ENCODE results near the gene EIF4A3. TPM values are rescaled to one million over a fixed set of nuclear protein-coding genes. Genes with fewer than 3 reads are reported as not detected.

The EIF4A3 gene
- total and polyA plus RNA-seq, 9 of the 15 experiments (the other 6 are each of a cell fraction or from before 2014, with no cell fraction given): 62.7 to 171 (median 127) TPM

DNA sequence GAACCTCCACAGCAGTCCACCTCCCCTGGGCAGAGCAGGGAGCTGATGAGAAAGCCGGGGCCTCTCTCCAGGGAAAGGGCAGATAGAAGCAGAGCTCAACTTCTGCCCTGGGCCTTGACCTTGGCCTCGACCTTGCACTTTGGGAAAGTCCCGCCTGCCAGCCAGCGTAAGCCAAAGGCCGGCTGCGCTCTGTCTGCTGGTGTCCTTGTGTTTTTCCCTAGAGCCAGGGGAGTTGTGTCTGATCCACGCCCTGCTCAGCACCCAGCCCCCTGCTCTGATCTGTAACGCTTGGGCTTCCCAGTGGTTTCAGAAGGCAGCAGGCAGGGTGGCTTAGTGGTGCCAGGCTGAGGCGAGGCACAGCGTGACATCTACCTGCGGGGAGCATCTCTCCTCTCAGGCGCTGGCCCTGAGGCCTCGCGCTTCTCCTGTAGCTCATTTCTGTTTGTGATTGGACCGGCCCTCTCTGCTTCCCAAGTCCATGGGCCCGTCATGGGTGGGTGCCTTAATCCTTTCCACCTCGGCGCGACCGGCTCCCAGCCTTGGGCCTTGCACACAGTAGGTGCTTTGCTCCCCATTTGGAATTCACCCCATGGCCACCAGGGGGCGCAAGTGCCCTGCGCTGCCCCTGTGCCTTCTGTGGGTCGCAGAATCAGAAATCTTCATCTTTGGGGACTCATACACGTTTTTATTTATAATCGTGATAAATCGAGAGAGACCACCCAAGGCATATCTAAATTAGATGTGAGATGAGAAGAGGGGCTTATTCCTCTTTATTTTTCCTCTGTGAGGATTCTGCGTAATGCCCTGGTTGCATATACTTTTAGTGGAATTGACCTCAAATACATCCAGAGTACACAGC is 49.0 kb upstream of the EIF4A3 start (continued):
- TF ChIP-seq PRDM10 (IDR thresholded peaks at IDR 0.05; ENCODE audit: partially characterized antibody) (no peak), HOXB6 (CRISPR knock-in tag; IDR thresholded peaks at IDR 0.05; ENCODE audit: borderline replicate concordance) (no peak), ARNT (IDR thresholded peaks at IDR 0.05) (no peak), TRIM24 (IDR thresholded peaks at IDR 0.05) (0 out of 4 replicates have a peak, but pooled peaks of 1 of the 2 experiments have one; percentile 23), DNMT1 (IDR thresholded peaks at IDR 0.05) (no peak), ZNF431 (CRISPR knock-in tag; IDR thresholded peaks at IDR 0.05) (no peak), ZNF133 (CRISPR knock-in tag; IDR thresholded peaks at IDR 0.05) (no peak), RFX7 (CRISPR knock-in tag; IDR thresholded peaks at IDR 0.05) (no peak), SMARCA5 (IDR thresholded peaks at IDR 0.05) (no peak), SRSF3 (IDR thresholded peaks at IDR 0.05; ENCODE audit: insufficient read depth, low read length) (no peak), U2AF1 (optimal IDR thresholded peaks at IDR 0.05; ENCODE audit: low read depth, low read length) (no peak), PURB (CRISPR knock-in tag; IDR thresholded peaks at IDR 0.05; ENCODE audit: low read depth) (no peak), PRMT5 (CRISPR knock-in tag; IDR thresholded peaks at IDR 0.05) (no peak), HMGN3 (IDR thresholded peaks at IDR 0.05; ENCODE audit: borderline replicate concordance, extremely low read depth, insufficient read length, low read depth, low read length) (no peak), TGIF2 (CRISPR knock-in tag; IDR thresholded peaks at IDR 0.05) (no peak), EP400 (IDR thresholded peaks at IDR 0.05) (no peak), ELF4 (CRISPR knock-in tag; IDR thresholded peaks at IDR 0.05) (no peak), ZSCAN29 (IDR thresholded peaks at IDR 0.05) (no peak), RNF2 (IDR thresholded peaks at IDR 0.05) (no peak)
- TF ChIP-seq, protein P1, sequence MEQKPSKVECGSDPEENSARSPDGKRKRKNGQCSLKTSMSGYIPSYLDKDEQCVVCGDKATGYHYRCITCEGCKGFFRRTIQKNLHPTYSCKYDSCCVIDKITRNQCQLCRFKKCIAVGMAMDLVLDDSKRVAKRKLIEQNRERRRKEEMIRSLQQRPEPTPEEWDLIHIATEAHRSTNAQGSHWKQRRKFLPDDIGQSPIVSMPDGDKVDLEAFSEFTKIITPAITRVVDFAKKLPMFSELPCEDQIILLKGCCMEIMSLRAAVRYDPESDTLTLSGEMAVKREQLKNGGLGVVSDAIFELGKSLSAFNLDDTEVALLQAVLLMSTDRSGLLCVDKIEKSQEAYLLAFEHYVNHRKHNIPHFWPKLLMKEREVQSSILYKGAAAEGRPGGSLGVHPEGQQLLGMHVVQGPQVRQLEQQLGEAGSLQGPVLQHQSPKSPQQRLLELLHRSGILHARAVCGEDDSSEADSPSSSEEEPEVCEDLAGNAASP (IDR thresholded peaks at IDR 0.05): no peak
- TF ChIP-seq, protein P2, sequence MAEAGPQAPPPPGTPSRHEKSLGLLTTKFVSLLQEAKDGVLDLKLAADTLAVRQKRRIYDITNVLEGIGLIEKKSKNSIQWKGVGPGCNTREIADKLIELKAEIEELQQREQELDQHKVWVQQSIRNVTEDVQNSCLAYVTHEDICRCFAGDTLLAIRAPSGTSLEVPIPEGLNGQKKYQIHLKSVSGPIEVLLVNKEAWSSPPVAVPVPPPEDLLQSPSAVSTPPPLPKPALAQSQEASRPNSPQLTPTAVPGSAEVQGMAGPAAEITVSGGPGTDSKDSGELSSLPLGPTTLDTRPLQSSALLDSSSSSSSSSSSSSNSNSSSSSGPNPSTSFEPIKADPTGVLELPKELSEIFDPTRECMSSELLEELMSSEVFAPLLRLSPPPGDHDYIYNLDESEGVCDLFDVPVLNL (CRISPR knock-in tag; IDR thresholded peaks at IDR 0.05; ENCODE audit: low read depth): no peak
- TF ChIP-seq, protein P3, sequence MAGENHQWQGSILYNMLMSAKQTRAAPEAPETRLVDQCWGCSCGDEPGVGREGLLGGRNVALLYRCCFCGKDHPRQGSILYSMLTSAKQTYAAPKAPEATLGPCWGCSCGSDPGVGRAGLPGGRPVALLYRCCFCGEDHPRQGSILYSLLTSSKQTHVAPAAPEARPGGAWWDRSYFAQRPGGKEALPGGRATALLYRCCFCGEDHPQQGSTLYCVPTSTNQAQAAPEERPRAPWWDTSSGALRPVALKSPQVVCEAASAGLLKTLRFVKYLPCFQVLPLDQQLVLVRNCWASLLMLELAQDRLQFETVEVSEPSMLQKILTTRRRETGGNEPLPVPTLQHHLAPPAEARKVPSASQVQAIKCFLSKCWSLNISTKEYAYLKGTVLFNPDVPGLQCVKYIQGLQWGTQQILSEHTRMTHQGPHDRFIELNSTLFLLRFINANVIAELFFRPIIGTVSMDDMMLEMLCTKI (IDR thresholded peaks at IDR 0.05; ENCODE audit: partially characterized antibody): no peak
